Uterus (tissue), 2 donors: ENCODE results near the gene CGB2.

ENCODE experiments used
- POLR2A ChIP-seq, 2 donors: fragments of 450-650 bp; IDR thresholded peaks; one replicate each; pipeline ENCODE4 v1.6.1; 2016; ENCODE audit warnings: antibody characterized with exemption in 2 of 2, mild to moderate bottlenecking in 1 of 2, moderate library complexity in 1 of 2
- TF ChIP-seq, protein P1 (sequence below), 4 experiments: fragments of 200-600 bp in 2 of 4; fragments of 450-650 bp in 2 of 4; sonication (generic) in 2 of 4; IDR thresholded peaks; one replicate each; pipeline ENCODE4 v1.5.1; 2016 to 2019; ENCODE audit warnings: antibody characterized with exemption in 4 of 4, mild to moderate bottlenecking in 2 of 4, moderate library complexity in 1 of 4

DNA sequence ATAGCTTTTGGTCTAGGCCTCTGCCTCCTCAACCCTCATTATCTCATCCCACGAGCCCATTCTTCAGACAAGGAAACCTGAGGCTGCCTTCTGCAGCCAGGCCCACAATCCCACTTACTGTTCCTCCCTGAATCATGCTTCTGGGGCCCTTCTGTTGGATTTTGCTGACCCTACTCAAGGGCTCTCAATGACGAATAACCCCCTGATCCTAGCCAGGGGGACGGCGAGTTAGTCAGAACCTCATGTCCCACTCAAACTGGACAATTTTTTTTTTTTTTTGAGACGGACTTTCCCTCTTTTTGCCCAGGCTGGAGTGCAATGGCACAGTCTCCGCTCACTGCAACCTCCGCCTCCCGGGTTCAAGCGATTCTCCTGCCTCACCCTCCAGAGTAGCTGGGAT, 9.6 kb upstream of the CGB2 start:
- no peak for TF ChIP-seq POLR2A (IDR thresholded peaks at IDR 0.05)
- TF ChIP-seq, protein P1, sequence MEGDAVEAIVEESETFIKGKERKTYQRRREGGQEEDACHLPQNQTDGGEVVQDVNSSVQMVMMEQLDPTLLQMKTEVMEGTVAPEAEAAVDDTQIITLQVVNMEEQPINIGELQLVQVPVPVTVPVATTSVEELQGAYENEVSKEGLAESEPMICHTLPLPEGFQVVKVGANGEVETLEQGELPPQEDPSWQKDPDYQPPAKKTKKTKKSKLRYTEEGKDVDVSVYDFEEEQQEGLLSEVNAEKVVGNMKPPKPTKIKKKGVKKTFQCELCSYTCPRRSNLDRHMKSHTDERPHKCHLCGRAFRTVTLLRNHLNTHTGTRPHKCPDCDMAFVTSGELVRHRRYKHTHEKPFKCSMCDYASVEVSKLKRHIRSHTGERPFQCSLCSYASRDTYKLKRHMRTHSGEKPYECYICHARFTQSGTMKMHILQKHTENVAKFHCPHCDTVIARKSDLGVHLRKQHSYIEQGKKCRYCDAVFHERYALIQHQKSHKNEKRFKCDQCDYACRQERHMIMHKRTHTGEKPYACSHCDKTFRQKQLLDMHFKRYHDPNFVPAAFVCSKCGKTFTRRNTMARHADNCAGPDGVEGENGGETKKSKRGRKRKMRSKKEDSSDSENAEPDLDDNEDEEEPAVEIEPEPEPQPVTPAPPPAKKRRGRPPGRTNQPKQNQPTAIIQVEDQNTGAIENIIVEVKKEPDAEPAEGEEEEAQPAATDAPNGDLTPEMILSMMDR (IDR thresholded peaks at IDR 0.05), result no peak
